Activated CD4-positive, alpha-beta T cell treated with anti-CD3 and anti-CD28 coated beads, Interleukin-2, Interleukin-4, amounts not matched to agents 100 ng/mL and 50 ng/mL, durations not matched to agents 16 hours and 8 hours (primary cell): ENCODE results near the gene KCNH6.

Experiments
- DNase-seq: peaks from one replicate; pipeline ENCODE4 v3.0.0-alpha.2; 2020; ENCODE audit warnings: low spot score

Gene KCNH6

DNA sequence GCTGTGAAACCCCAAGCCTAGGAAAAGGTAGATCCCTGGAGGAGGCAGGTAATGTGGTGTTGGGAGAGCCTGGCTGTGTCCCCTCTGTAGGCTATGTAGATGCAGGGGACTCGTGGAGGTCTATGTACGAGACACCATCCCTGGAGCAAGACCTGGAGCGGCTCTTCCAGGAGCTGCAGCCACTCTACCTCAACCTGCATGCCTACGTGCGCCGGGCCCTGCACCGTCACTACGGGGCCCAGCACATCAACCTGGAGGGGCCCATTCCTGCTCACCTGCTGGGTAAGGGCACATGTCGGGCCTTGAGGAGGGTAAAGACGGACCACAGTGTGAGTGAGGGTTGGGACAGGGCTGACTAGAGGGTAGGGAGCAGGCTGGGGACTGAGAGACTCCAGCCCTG is 34.3 kb upstream of the KCNH6 start:
- no peak for DNase-seq

DNA sequence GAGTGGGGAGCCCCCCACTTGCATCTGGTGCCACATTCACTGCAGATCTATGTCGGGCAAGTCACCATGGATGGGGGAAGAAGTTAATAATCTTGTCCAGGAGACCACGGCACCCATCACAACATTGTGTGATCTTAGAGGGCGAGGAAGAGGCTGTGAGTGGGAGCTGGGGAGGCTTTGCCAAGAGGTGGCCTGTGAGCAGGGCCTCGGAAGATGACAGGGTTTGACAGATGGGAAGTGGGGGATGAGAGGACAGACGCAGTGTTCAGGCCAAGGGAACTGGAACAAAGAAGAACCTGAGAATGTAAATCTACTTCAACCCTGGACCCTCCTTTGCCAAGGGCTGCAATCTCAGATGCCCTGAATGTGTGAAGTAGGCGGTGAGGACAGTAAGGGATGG is 33.9 kb upstream of the KCNH6 start:
- DNase-seq: no peak

DNA sequence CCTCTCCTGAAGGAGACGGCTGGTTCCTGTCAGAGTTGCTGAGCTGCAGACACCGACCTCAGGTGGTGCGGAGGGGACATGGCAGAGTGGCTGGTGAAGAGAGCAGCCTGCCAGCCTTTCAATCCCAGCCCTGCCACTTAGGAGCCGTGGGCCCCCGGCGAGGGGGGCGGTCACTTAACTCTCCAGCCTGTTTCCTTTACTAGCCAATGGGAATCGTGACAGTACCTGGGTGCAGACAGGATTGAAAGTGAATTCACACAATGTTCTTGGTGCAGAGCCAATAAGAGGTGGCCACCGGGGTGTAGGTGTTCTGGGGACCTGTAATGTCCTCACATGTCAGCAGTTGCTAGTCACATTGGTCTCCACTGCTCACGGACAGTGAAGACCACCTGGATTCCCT is 32.8 kb upstream of the KCNH6 start:
- DNase-seq: no peak

DNA sequence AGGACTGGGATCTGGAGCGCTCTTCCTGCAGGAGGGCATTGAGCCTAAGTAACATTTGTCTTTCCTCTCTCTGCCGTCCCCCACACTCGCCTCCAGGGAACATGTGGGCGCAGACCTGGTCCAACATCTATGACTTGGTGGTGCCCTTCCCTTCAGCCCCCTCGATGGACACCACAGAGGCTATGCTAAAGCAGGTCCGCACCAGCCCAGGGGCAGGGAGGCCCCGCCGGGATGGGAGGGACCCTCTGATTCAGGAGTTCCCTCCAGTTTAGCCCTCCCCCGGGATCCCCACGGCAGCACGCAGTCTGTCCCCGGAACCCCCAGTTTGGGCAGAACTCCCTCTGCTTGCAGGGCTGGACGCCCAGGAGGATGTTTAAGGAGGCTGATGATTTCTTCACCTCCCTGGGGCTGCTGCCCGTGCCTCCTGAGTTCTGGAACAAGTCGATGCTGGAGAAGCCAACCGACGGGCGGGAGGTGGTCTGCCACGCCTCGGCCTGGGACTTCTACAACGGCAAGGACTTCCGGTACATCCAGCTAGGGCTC is 32.2 kb upstream of the KCNH6 start:
- DNase-seq: no peak

DNA sequence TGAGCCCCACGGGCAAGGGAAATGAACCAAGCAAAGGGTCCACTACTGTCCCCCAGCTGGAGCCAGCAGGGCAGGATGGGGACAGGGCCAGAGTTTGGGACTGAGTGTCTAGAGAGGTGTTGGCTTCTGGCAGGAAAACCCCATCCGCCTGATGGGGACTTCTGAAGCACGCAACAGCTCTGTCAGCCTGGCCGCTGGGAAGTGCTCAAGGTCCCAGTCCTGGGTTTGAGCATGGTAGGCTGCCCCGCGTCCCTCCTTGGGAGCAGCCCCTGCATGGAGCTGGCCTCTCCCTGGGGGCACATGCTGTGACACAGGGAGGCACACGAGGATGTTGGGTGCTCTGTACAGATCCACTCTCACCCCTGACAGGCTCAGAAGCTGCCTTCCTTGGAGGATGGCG is 31.7 kb upstream of the KCNH6 start:
- no peak for DNase-seq

DNA sequence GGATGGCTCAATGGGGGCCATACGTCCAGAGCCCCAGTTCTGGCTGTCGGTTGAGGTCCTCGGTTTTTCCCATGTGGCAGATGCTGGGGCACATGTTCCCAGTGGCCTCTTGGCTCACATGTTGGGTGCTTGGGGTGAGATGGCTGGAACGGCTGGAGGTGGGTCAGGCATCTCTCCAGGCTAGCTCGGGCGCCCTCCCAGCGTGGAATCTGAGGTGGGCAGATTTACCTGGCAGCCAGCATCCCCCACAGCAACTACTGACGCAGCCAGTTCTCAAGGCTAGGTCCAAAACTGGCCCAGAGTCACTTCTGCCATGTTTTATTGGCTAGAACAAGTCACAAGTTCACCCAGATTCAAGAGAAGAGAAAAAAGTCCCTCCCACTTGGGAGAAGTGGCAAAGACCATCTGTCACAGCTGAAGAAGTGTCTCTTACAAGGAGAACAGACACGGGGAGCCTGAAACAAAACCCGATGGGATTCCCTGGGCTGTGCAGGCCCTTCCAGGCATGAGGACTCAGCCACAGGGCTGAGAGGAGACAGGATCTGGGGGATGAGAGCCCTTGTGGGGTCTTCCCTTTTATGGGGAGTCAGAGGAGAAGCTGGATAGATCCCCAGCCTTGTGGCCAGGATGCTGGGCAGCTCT is 31.1 kb upstream of the KCNH6 start:
- DNase-seq: no peak

DNA sequence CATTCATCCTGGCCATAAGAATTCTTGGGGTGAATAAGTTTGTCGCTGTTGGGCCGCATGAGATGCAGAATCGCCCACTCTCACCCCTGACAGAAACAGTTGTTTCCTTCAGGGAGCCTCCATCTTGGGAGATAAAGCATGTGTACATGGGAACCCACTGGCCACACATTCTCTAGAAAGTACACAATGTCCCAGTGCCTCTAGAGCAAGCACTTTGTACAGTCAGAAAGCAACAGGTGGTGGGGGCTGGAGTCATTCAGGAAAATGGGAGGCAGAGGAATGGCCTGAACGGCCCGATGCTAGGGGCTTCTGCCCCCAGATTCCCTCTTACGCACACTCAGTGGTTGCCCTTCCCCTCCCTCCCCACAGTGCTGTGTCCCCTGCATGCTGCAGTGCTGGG is 30.2 kb upstream of the KCNH6 start:
- no peak for DNase-seq

DNA sequence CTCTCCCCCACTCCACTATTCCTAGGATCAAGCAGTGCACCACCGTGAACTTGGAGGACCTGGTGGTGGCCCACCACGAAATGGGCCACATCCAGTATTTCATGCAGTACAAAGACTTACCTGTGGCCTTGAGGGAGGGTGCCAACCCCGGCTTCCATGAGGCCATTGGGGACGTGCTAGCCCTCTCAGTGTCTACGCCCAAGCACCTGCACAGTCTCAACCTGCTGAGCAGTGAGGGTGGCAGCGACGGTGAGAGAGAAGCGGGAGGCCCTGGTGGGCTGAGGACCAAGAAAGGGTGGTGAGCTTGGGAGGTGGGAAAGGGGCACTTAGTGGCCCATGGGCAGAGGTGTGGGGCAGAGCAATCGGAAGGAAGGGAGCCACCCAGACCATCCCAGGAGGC is 29.7 kb upstream of the KCNH6 start:
- no peak for DNase-seq

DNA sequence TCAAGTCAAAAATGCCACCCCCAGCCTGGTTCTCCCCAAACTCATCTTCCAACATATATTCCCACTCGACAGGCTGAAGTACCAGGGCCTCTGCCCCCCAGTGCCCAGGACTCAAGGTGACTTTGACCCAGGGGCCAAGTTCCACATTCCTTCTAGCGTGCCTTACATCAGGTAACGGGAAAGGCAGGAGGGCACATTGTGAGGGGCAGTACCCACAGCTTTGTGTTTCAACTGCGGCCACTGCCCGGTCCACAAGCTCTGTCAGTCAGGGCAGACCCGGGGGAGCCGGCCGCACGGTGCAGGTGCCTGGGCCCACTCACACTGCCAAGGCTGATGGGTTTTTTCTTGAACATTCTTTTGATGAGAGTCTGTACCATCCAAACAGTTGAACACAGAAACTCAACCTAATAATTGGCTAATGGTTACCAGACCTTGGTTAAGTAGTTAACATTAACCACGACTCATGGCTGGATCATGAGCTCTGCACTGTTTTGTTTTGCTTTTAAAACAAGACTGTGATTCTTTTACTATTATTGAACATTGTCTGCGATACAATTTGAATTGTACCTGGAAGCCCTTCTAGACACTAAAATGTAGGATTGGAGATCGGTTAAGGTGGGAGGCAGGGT is 28.7 kb upstream of the KCNH6 start:
- no peak for DNase-seq

DNA sequence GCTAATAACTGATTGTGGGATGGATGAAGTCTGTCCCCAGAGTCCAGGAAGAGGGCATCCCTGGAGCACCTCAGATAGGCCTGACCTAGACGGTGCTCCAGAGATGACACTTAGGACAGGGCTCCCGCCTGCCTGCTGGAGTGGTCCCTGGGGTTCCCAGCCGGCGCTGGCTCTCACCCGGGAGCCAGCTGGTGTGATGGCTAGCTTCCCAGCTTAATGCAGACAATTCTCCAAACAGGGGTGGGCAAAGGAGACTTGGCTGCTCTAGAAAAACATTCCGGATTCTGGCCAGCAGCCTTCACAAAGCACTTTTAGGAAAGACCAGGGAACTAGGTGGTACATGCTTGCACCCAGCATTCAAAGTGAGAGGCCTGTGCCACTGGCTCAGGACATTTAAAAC is 27.7 kb upstream of the KCNH6 start:
- no peak for DNase-seq

DNA sequence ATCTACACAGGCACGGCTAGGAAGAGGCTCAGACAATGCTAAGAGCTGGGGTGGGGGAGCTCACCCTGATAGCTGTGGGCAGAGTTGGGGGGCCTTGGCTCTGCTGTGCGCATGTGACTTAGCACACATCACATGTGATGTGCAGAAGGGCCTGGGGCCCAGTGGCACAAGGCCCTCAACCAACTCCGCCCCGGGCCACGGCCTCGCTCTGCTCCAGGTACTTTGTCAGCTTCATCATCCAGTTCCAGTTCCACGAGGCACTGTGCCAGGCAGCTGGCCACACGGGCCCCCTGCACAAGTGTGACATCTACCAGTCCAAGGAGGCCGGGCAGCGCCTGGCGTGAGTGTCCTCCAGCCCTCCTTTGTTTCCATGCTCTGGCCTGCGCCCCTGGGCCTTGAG is 27.0 kb upstream of the KCNH6 start:
- DNase-seq: no peak

DNA sequence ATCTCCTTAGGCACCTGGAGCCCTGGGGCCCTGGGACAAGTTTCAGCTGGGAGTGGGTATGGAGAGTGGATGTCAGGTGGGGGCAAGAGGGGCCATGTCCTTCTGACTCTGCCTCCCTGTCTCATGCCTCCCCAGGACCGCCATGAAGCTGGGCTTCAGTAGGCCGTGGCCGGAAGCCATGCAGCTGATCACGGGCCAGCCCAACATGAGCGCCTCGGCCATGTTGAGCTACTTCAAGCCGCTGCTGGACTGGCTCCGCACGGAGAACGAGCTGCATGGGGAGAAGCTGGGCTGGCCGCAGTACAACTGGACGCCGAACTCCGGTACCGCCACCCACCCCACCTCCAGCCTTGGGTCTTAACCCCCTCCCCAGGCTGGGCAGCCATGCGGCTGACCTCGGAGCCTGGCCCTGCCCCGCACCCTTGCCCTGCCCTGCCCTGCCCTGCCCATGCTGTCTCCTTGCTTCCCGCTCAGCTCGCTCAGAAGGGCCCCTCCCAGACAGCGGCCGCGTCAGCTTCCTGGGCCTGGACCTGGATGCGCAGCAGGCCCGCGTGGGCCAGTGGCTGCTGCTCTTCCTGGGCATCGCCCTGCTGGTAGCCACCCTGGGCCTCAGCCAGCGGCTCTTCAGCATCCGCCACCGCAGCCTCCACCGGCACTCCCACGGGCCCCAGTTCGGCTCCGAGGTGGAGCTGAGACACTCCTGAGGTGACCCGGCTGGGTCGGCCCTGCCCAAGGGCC is 26.3 kb upstream of the KCNH6 start:
- DNase-seq: no peak

DNA sequence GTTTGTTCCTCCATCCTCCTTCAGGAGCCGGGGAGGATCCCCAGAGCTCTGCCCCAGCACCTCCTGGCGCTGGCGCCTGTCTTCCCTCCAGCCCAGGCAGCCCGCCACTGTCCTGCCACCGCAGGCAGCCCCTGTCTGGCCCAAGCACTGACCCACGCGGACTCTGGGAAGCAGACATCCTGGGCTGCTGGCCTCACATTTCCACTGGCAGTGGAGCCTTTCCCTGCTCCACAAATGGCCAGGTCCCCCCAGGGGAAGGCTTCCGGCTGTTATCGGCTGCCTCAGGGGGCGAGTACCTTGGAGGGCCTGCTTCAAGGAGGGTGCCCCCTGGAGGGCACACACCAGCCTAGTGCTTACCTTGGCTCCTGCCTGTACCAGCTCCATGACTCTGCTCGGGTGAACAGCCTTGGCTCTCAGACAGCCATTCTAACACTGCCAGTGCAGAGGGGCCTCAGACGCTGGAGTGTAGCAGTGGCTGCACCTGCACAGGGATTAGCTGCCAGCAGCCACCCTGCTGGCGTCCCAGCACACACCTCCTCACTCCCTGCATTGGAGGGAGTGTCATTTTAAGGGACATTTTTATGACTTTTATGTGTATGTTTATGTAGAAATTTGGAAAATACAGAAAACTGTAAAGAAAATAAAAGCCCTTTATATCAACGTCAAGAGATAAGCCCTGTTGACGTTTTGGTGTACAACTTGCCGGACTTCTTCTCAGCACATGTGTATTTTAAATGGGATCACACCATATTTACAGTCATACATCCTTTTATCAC is 25.3 kb upstream of the KCNH6 start:
- DNase-seq: no peak

DNA sequence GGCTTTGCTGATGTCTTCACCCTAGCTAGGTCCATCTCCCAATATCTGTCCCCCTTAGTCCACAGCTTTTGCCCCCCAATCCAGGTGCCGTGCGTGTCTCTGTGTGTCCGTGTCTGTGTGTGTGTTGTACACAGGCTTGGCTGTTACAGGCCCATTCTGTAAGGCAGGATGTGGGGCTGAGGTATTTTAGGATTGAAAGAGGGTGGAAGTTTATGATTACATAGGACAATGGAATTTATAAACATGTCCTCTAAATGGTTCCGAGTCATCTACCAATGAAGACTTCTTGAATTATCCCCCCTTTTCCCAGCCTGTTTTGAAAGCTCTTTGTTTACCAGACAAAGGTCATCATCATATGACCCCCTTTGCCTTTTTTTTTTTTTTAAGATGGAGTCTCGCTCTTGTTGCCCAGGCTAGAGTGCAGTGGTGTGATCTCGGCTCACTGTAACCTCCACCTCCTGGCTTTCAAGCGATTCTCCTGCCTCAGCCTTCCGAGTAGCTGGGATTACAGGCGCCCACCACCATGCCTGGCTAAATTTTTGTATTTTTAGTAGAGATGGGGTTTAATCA is 24.4 kb upstream of the KCNH6 start:
- no peak for DNase-seq

DNA sequence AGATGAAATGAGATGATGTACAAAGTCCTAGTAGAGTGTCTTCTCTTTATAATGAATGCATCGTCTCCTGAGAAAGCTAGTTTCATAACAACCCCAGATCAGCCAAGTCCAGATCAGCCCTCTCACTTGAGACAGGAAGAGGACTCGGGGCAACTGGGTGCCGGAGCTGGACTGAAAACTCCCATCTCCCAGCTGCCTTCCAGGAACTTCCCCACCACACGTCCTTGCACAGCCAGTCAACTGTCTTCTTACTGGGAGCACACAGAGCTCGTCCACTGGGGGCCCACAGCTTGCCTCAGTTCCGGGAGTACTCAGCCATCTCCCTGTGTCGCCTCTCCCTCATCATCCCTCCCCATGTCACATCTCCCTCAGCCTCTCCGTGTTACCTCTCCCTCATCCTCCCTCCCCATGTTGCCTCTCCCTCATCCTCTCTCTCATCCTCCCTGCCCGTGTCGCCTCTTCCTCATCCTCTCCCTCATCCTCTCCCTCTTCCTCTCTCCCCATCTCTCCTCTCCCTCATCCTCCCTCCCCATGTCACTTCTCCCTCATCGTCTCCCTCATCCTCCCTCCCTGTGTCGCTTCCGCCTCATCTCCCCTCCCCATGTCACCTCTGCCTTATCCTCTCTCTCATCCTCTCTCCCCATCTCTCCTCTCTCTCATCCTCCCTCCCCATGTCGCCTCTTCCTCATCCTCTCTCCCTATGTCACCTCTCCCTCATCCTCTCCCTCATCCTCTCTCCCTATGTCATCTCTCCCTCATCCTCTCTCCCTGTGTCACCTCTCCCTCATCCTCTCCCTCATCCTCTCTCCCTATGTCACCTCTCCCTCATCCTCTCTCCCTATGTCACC is 22.4 kb upstream of the KCNH6 start:
- no peak for DNase-seq

DNA sequence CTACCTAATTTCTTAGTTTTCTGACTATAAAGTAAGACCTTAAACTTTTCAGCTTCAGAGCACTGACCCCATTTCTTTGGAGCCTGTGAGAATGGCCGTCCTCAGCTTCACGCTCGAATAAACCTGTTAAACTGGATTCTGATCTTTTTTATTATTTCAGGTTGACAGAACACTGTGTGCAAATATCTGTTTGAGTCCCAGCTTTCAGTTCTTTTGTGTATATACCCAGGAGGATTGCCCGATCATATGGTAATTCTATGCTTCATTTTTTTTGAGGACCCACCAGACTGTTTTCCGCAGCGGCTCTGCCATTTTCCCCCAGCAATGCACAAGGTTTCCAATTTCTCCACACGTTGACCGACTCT is 19.8 kb upstream of the KCNH6 start:
- no peak for DNase-seq

DNA sequence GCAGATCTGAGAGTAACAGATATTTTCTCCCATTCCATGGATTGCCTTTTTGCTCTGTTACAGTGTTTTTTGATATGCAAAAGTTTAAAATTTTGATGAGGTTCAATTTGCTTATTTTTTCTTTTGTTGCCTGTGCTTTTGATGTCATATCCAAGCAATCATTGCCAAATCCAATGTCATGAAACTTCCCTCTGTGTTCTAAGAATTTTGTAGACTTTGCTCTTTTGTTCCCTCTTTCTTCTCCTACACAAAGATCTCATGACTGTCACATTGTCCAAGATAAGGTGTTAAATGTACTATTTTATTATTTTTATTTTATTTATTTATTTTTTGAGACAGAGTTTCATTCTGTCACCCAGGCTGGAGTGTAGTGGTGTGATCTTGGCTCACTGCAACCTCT is 18.9 kb upstream of the KCNH6 start:
- no peak for DNase-seq

DNA sequence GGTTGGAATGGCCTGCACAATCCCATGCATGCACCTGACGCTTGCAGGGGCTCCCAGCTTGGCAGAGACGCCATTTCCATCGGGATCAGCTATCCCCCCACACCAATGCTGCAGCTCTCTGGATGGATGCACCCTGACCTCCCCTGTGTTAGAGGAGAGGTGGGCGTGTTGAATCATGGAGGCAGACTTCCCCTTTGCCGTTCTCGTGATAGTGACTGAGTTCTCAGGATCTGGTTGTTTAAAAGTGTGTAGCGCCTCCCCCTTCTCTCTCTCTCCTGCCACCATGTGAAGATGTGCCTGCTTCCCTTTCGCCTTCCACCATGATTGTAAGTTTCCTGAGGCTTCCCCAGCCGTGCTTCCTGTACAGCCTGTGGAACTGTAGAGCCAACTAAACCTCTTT is 17.8 kb upstream of the KCNH6 start:
- no peak for DNase-seq

DNA sequence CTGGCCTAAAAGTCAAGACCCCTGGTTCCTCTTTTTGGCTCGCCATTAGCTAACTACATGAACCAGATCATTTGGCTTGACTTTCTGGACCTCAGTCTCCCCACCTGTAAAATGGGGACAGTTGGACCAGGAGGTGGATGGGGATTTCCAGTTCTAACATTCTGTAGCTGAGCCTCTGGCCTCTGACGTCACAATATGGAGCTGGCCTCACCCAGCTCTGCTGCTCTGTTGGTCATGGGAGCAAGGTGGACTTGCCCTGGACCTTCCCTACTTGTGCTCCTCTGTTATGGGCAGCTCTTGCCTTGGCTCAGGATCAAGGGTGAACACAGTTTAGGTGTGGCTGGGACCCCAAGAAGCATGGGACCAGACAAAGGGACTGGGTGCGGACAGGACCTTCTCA is 16.5 kb upstream of the KCNH6 start:
- DNase-seq: no peak

DNA sequence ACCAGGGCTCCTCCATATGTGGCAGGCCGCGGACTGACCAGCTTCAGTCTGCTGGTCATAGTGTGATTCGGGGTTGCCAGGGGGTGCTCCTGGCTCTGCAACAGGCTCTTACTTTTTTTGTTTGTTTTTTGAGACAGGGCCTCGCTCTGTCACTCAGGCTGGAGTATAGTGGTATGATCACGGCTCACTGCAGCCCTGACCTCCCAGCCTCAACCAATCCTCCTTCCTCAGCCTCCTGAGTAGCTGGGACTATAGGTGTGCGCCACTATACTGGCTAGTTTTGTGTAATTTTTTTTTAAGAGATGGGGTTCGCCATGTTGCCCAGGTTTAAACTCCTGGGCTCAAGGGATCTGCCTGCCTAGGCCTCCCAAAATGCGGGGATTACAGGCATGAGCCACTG is 11.8 kb upstream of the KCNH6 start:
- no peak for DNase-seq

DNA sequence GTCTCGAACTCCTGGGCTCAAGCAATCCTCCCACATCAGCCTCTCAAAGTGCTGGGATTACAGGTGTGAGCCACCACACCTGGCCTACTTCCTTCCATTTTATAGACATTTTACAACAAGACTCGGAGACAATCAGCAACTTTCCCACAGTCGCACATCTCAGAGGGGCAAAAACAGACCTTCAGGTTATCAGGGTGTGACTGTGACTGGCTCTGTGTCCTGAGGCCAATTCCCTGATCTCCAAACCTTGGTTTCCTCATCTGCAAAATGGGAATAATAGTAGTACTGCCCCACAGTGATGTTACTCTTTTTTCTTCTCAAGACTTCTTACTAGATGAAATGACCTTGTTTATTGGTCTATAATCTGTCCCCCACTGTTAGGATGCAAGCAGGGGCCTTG is 10.8 kb upstream of the KCNH6 start:
- no peak for DNase-seq
